CMK (cell line): ENCODE measurements around the gene ITIH5.

Experiments used
- DNase-seq: peaks from one replicate; pipeline ENCODE4 v3.0.0-alpha.2; 2010; ENCODE audit warnings: low read depth

Gene ITIH5

DNA sequence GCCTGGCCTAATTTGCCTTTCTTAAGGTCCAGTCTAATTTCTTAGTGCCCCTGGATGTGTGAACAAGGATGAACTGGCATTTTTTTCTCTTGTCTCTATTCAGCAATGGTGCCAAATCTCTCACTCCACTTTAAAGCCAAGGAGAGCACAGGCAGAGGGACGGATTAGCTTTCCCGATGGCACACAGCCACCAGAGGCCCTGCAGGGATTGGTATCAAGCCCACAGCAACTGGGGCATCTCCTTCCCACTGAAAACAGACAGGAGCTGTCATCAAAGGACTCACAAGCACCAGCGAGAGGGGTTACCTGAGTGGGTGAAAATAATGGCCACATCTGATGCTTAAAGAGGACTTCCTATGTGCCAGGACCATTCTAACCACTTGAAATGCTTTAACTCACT, 83.1 kb downstream of the ITIH5 start:
- DNase-seq: no peak

DNA sequence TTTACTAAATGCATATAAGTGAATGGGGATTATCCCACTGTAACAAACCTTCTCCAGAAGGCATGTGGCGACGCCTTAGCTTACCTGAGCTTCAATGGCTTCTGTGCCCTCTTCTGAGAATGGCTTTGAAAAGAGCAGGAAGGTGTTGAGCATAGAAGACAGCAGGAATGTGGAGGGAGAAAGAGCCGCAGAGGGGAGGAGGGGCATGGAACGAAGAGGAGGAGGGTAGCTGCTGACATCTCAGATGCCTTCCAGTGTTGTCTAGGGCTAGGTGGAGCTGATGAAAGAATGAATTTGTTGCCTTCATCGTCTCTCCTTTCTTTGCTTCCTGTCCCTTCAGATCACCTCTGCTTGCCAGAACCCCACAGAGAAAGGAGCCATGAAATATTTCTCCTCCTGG, 86.2 kb downstream of the ITIH5 start:
- DNase-seq: no peak

DNA sequence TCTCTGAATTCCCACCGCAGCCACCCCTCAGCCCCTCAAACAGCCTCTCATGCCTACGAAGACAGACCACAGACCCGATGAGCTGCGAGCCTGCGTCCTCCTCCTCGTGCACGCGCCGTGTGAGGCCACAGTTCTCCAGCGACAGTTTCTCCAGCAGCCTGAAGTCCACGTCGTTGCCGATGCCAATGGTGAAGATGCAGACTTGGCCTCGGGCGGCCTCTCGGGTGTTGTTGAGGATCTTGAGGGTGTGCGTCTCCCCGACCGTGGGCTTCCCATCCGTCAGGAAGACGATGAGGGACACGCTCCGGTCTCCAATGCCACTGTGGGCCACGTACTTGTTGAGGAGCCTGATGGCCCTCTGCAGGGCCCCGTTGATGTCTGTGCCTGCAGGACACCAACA, 87.1 kb downstream of the ITIH5 start:
- DNase-seq: no peak

DNA sequence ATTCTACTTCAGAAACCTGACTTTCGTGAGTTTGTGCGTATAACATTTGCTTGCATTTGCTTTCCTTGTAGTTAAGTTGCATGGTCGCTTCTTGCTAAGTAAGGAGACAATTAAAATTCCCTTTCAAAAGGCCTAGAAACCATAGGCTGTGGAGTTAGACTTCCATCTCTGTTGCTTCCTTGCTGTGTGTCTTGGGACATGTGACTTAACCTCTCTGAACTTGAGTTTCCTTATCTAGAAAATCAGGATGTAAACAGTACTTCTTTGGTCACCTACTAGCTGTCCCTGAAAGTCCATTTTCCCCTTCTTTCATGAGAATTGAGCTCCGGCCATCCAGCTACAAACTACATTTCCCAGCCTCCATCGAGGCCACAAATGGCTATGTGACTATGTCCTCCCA, 89.2 kb downstream of the ITIH5 start:
- DNase-seq: no peak

DNA sequence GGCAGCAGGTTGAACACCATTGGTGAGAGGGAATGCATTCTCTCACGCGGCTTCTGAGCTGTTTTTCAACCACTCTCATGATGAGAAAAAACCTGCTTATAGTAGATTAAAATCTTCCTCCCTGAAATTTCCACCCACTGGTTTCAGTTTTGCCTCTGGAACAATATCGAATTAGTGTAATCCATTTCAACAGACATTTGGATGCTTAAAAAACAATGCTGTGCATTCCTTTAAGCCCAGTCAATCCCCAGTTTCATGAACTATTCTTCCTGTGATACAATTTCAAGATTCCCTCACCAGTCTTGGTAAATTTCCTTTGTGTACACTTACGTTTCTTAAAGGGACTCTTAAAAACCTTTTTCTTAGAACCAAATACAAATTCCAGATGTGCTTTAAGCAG, 89.6 kb downstream of the ITIH5 start:
- no peak for DNase-seq

DNA sequence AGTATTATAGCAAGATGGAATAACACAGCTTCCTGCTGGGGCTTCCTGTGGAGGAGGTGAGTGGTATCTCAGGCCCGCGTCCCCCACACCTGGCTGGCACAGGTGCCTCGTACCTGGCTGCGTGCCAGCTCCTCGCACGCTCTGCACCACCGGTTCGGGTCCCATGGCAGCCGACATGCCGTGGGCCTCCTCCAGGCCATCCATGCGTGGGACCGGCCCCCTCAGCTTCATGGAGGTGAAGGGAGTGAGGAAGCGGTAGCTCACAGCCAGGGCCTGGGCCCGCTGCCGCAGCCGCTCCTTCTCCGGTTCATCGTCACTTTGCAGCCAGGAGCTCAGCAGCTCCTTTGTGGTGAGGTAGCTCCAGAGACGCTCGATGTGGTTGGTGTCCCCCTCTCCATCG, 90.4 kb downstream of the ITIH5 start:
- DNase-seq: no peak

DNA sequence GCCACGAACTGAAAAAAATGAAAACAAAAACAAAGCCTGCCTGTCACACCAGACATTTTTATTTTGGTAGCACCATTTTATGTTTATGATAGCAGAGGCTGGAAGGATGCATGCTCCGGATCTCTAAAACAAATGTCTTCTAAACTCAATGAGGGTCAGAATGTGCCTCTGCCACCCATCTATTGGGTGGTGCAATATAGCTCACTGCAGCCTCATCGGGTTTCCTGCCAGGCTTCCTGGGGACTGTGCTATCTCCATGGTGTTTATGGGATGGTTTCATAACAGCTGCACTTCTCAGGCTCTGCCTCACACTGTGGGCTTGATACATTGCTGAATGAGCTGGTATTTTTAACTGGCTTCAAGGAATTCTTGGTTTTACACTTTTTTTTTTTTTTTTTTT, 94.4 kb downstream of the ITIH5 start:
- DNase-seq: no peak

DNA sequence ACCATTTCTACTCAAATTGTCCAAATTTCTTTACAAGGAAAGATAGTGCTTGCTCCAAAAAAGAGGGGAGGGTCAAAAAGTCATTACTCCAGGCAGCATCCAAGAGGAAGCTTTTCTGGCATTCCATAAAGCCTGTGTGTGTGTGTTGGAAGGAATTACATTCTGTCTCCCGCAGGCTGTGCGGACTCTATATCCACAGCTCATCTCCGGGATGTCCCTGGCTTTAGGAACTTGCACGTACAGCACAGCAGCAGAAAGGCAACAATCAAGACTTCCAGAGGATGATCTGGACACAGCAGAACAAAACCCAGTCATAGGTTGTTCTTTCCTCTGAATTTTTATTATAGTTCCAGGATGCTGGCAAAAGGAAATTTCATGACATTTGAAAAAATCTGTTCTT, 94.8 kb downstream of the ITIH5 start:
- no peak for DNase-seq

DNA sequence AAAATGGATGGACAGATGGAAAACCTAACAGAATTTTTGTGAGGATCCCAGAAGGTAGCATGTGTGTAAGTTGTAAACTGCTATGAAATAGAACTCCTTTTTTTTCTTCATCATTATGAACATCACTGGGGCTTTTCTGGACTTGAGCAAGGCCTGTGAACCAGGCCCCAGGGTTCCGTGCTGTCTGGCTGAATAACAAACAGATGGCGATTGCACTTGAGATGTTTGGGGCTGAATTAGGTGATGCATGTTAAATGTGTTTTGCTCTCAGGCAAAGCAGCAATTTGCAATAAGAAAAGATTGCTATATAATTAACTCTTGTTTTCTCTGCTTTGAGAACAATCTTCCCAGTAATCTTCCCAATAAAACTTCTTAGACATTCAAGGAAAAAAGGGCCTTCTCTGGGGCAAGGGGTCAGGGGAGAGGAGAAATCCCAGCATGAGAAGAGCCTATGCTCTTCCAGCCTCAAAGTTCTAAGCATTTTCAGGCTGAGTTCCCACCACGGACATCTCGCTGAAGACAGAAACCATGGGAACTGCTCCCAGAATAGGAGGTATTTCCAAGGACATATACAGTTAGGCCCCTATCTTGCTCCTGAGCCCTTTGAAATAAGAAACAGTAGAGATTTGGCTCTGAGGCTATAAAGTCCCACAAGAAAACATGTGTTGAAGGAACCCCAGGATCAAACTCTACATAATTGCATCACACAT, 98.7 kb downstream of the ITIH5 start:
- DNase-seq: no peak

DNA sequence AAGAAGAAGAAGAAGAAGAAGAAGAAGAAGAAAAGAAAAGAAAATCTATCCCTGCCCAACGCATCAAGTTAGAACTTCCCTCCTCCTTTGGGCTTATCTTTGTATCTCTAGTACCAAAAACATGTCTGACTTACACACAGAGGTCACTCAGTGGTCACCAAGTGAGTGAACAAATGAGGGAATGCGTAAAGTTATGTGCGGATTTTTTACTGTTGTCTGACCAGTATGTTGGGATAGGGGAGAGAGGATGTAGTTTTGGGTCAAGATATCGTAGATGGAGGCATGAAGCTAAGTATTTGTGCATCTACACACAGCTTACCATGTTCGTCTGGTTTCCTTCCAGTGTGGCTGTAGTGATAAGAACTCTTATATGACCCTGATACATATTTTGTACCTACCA, 99.9 kb downstream of the ITIH5 start:
- DNase-seq: no peak

DNA sequence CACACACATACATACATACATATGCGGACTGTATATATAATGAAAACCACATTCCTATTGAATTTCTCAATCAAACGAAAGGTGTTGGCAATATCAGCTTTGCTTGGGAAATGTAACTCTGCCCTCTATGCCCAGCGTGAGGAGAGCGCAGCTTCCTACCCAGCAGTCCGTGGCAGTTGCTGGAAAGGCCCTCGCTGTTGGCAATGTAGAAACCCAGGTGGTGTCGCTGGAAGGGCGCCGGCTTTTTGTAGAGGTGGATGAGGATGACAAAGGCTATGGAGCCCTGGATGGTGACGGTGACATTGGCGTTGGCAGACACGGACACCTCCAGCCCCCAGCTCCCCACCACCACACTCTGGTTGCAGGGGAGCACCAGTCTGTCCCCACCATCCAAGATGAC, 100.9 kb downstream of the ITIH5 start:
- no peak for DNase-seq

DNA sequence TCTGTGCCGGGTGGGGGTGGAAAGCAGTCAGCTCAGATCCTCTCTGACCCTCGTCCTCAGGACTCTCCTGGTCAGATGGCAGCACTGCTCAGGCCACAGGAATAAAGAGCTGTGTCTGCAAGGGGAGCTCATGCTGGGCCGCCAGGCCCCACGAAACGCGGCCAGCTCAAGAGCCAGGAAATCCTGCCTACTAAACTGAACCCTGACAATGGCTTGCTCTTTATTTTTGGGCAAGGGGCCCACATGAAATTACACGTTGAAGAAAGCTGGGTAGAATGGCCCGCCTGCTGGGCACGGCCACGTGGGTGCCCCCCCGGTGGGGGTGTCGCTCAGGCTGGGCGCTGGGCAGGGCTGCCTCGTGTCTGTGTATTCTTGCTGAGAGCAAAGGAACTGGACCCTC, 103.0 kb downstream of the ITIH5 start:
- no peak for DNase-seq

DNA sequence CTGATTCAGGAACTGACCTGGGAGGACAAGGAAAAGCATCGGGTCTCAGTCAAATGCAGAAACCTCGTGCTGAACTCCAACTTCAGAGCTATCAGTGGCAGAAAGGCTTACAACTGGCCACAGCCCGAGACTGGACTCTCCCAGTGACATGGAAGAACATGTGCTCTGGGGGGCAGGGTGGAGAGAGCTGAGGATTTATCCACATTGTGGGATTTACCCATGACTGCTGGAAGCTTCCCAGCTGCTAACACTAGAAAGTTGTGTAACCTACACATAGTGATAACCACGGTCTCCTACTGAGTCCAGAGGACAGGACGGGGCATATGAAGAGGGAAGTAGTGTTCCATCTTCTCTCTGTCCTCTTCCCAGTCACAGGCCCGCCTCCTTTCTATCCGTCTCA, 103.4 kb downstream of the ITIH5 start:
- DNase-seq: no peak

DNA sequence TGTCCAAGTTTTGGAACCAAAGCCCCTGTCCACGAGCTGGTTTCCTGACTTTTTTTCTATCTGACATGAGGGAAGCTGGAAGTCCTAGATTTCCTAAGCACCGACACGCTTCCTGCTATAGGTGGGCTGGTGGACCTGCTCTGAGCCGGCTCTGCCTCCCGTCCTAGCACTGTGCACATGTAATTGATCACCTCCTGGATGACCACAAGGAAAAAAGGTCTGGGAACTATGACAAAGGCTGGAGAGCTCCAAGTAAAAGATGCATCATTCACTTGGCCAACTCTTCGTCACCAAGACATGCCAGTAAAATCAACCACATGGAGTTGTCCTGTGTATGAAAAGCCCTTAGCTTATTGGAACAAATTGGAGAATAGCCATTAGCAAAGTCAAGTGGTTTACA, 104.8 kb downstream of the ITIH5 start:
- no peak for DNase-seq

DNA sequence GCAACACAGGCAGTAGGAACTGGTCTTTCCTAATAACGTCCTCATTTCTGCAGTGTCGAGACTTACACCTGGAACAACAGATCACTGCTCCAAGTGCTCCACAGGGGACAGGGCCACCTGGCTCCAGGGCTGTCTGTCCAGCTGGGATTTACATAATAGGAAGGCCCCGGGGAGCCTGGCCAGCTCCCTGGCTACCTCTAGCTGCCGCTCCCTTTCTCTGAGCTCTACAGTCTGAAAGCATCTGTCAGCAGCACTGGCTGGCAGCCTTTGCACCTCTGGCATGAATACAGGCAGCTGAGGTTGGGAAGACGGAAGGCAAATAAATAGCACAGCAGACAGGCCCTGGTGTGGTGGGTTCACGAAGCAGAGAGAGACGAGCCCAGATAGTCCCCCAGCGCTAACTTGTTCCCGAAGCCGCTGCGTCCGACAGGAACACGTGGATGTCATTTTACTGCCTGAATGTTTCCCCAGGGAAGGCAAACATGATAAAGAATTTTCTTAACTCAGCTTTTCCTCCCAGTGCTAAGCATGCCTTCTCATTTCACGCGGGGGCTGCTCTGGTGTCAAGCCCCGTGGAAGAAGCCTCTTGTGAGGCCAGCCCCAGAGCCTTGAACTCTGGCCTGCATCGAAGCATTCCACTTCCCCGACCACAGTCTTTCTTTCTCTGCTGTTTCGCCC, 105.4 kb downstream of the ITIH5 start:
- no peak for DNase-seq

DNA sequence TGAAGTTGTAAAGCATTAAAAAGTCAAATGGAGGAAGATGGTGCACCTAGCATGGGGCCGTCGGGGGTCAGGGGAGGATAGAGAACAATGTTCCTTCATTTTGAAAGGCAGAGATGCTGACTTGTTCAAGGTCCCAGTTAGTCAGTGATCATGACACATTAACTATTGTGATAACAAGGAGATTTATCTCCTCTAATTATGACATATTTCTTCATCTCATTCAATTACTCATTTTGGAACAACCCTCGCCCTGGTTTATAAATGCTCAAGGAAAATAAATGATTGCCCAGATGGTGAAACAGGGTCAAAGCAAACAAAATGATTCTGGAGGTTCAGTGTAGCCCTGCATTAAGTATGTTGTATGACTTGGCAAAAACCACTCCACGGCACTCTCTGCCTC, 106.2 kb downstream of the ITIH5 start:
- no peak for DNase-seq

DNA sequence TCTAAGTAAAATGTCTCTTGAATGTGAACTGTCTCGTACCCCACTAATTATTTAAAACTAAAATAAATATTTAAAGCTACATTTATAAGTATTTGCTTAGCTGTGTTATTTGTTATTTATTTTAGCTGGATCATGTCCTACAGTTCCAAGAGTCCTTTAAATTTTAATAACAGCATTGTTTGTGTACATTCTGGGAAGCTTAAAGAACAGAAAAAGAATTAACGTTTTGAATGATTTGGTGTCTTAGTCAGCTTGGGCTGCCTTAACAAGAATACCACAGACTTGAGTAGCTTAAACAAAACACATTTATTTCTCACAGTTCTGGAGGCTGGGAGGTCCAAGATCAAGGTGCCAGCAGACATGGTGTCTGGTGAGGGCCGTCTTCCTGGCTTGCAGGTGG, 107.4 kb downstream of the ITIH5 start:
- no peak for DNase-seq

DNA sequence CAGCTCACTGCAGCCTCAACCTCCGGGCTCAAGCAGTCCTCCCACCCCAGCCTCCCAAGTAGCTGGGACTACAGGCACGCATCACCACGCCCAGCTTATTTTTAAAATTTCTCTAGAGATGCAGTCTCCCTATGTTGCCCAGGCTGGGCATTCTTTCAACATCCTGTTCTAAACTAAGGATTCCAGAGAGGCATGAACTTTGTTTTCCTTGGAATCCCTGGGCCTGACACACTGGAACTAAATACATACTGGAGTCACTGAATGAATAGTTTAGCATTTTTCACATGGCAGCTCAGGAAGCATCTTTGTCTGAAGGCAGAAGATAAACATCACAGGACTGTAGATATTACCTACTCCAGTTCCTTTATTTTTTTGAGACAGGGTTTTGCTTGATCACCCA, 108.7 kb downstream of the ITIH5 start:
- DNase-seq: no peak

DNA sequence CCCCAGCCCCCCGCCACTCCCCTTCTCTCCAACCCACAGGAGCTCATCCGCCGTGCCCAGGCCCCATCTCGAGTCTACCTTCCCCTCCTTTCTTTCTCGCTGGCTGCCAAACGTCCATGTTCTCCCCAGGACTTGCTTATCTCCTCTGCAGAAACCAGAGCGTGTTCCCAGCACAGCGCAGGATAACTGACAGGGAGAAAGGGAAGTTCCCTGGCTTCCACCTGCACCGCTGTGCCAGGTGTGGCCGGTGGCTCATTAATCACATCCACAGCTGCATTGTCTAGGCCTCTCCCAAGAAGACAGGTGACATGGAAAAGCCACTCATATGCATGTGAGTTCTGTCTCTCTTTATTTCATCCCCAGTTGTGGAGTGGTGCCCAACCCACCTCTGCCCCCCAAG, 113.2 kb downstream of the ITIH5 start:
- no peak for DNase-seq

DNA sequence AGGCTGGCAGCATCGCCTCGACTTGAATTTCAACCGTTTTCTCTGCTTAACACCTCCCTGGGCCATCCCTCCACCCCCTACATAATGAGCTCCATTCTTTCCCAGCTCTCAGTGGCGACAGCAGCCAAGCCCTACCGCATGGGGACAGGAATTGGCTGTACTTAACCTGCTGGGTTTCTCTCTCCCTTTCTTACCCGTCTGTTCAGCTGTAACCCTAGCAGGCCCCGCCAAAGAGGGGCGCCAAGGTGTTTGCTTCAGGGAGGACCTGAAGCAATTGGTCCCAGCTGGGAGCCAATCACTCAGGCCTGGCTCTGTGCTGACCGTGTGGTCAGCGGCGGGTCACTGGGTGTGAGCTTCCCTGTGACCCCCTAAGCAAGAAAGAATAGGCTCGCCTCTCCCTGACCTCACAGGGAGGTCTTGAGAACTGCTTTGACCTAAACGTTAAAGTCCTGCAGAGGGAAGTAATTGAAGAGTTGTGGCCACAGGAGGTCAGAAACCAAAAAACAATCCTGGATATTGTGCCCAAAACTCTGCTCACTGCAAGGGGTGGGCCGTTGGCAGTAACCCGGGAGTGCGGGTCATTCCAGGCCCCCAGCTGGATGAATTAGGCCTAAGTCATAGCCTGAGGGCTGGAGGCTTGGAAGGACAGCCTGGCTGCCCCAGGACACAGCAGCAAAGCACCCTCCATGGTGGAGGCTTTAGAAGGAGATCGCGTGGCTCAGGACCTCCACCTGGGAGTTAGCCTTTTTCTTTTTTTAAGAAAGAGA, 114.6 kb downstream of the ITIH5 start:
- no peak for DNase-seq

DNA sequence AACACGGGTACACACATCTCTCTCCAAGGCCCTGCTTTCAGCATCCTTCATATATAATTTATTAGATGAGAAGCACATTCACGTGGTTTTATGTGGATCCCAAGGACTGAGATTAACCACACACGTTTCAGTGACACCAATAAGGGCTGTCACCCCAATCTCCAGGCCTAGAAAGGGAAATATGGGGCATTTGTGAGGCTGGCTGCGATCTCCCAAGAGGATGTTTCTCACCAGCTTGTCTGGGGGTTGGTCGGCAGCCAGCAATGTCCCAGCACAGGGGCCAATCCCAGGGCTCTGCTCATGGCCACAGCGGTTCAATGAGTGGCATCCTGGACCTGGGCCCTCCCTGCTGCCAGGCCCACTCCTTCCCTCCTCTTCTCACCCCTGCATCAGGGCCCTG, 115.5 kb downstream of the ITIH5 start:
- DNase-seq: no peak

DNA sequence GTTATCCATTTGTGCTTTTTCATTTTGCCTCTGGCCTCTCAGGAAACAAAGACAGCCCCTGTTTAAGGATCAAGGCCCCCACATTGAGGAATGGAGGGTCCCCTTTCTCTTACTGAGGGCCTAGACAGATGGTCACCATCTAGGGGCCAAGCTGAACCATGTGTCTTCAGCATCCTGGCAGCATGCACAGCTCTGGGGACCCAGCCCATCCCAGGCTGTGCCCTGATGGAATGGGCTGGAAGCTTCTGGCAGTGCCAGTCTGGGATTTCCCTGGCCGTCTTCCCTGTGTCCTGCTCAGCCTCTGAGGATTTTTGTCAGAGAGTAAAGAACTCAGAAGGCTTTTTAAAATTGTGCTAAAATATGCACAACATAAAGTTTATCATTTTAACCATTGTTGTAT, 116.8 kb downstream of the ITIH5 start:
- DNase-seq: no peak

DNA sequence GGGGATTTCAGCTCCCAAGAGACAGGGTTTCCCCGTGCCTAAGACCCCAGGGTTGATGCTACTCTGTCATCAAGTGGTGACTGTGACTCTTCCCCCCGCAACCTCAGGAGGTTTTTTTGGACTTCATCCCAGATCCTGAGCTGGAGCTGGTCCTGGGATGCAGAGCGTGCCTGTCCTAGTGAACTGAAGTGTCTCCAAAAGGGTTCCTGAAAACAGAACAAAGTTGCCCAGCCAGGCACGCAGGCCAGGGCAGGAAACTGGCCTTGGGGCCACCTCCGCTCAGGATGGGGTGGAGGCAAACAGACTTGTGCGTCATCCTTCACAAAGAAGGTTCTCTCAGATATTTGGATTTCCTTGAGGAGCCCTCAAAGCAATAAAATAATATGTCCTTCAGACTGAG, 118.9 kb downstream of the ITIH5 start:
- no peak for DNase-seq
